GM12892 (cell line): ENCODE results near the gene KREMEN2.

Experiments used
- POLR2A ChIP-seq: IDR thresholded peaks from 2 replicates; pipeline ENCODE4 v1.6.1; 2011; ENCODE audit warnings: low read depth, low read length, control low read depth
- POLR2AphosphoS5 ChIP-seq: IDR thresholded peaks from 2 replicates; pipeline ENCODE4 v1.6.1; 2011; ENCODE audit warnings: low read depth, low read length, control low read depth

GRCh38 chr16:2987833-2988232, 23.8 kb downstream of the KREMEN2 start:
- TF ChIP-seq POLR2A = no peak
- no peak for TF ChIP-seq POLR2AphosphoS5
